GM23338 (cell line): Measurements from ENCODE around the gene ZDHHC20. TPM values are rescaled to one million over a fixed set of nuclear protein-coding genes. Genes with fewer than 3 reads are reported as not detected.

Source experiments
- ATAC-seq: fragments of 200-7000 bp; cut with Tn5 transposase; 3 replicates; pipeline ENCODE4 v1.9.1; 2020
- DNase-seq: peaks from one replicate; pipeline ENCODE4 v3.0.0-alpha.2; 2015; ENCODE audit warnings: low spot score
- H2AFZ ChIP-seq: fragments of 200-600 bp; sonication (generic); 2 replicates; pipeline ENCODE4 v1.8.0; 2016; ENCODE audit warnings: antibody characterized with exemption, mild to moderate bottlenecking, moderate library complexity
- H3F3A ChIP-seq: fragments of 200-600 bp; sonication (generic); replicated peaks from 2 replicates; pipeline ENCODE4 v1.8.0; 2017; ENCODE audit warnings: antibody characterized with exemption, mixed run types, low read depth
- H3K27ac ChIP-seq: fragments of 200-600 bp; sonication (generic); 2 replicates; pipeline ENCODE4 v1.6.1; 2016; ENCODE audit warnings: low read depth
- H3K27me3 ChIP-seq: fragments of 200-600 bp; sonication (generic); 2 replicates; pipeline ENCODE4 v1.8.0; 2016; ENCODE audit warnings: mild to moderate bottlenecking, mixed run types, moderate library complexity; ENCODE audit not compliant: insufficient read depth
- H3K36me3 ChIP-seq: fragments of 200-600 bp; sonication (generic); 2 replicates; pipeline ENCODE4 v1.8.0; 2016; ENCODE audit warnings: mild to moderate bottlenecking; ENCODE audit not compliant: insufficient read depth
- H3K4me1 ChIP-seq: fragments of 200-600 bp; sonication (generic); 2 replicates; pipeline ENCODE4 v1.8.0; 2016; ENCODE audit warnings: mild to moderate bottlenecking, moderate library complexity; ENCODE audit not compliant: insufficient read depth
- H3K4me2 ChIP-seq: fragments of 200-600 bp; sonication (generic); 2 replicates; pipeline ENCODE4 v1.7.1; 2017; ENCODE audit warnings: mixed run types
- H3K4me3 ChIP-seq: fragments of 200-600 bp; sonication (generic); 2 replicates; pipeline ENCODE4 v1.6.1; 2016; ENCODE audit warnings: mixed run types
- H3K79me2 ChIP-seq: fragments of 200-600 bp; sonication (generic); replicated peaks from 2 replicates; pipeline ENCODE4 v1.8.0; 2017; ENCODE audit warnings: mild to moderate bottlenecking; ENCODE audit not compliant: insufficient read depth
- H3K9me2 ChIP-seq: fragments of 200-600 bp; sonication (generic); 2 replicates; pipeline ENCODE4 v1.8.0; 2017; ENCODE audit not compliant: insufficient read depth
- H4K20me1 ChIP-seq: fragments of 200-600 bp; sonication (generic); replicated peaks from 2 replicates; pipeline ENCODE4 v1.8.0; 2017; ENCODE audit warnings: mild to moderate bottlenecking; ENCODE audit not compliant: insufficient read depth
- H3K27ac Mint-ChIP-seq: 2 replicates; pipeline ENCODE4 v1.8.0; 2020; ENCODE audit warnings: inconsistent platforms, mild to moderate bottlenecking, moderate library complexity, mixed read lengths
- H3K27me3 Mint-ChIP-seq: 3 replicates; pipeline ENCODE4 v1.8.0; 2022; ENCODE audit warnings: low read depth, mild to moderate bottlenecking, moderate library complexity, mixed read lengths, inconsistent platforms; ENCODE audit not compliant: insufficient read depth, poor library complexity
- H3K36me3 Mint-ChIP-seq: 3 replicates; pipeline ENCODE4 v1.8.0; 2021; ENCODE audit warnings: low read depth, mild to moderate bottlenecking, inconsistent platforms, moderate library complexity, mixed read lengths
- H3K4me1 Mint-ChIP-seq: 3 replicates; pipeline ENCODE4 v1.8.0; 2020; ENCODE audit warnings: mild to moderate bottlenecking, inconsistent platforms, mixed read lengths
- H3K4me3 Mint-ChIP-seq: 3 replicates; pipeline ENCODE4 v1.8.0; 2021; ENCODE audit warnings: moderate library complexity, mild to moderate bottlenecking, inconsistent platforms, mixed read lengths
- H3K9me3 Mint-ChIP-seq: 3 replicates; pipeline ENCODE4 v1.8.0; 2020; ENCODE audit warnings: moderate library complexity, mild to moderate bottlenecking, inconsistent platforms, mixed read lengths
- CREB1 ChIP-seq: fragments of 250-450 bp; sonication (Bioruptor Pico); IDR thresholded peaks from 2 replicates; pipeline ENCODE4 v1.5.0; 2020; ENCODE audit warnings: low read depth, mild to moderate bottlenecking, moderate library complexity
- CTCF ChIP-seq, 2 experiments: fragments of 200-600 bp in 1 of 2; sonication (generic) in 1 of 2; conservative IDR thresholded peaks; 2 replicates each; pipeline versions ENCODE4 v1.5.1 to v1.6.1; 2016 to 2017; ENCODE audit warnings: antibody characterized with exemption in 2 of 2, low read depth in 2 of 2, mild to moderate bottlenecking in 2 of 2, moderate library complexity in 1 of 2
- ETS1 ChIP-seq: IDR thresholded peaks from 2 replicates; pipeline ENCODE4 v1.6.1; 2016; ENCODE audit warnings: antibody characterized with exemption
- EZH2 ChIP-seq: fragments of 200-600 bp; sonication (generic); IDR thresholded peaks from one replicate; pipeline ENCODE4 v1.8.0; 2017; ENCODE audit warnings: antibody characterized with exemption, mild to moderate bottlenecking, low read depth; ENCODE audit not compliant: unreplicated experiment
- EZH2phosphoT487 ChIP-seq: fragments of 200-600 bp; sonication (generic); IDR thresholded peaks from one replicate; pipeline ENCODE4 v1.8.1; 2018; ENCODE audit warnings: antibody characterized with exemption; ENCODE audit not compliant: unreplicated experiment
- JUNB ChIP-seq: IDR thresholded peaks from one replicate; pipeline ENCODE4 v1.6.1; 2016; ENCODE audit warnings: antibody characterized with exemption; ENCODE audit not compliant: unreplicated experiment
- NANOG ChIP-seq: IDR thresholded peaks from 2 replicates; pipeline ENCODE4 v1.6.1; 2016; ENCODE audit warnings: antibody characterized with exemption, borderline replicate concordance
- POLR2AphosphoS5 ChIP-seq: IDR thresholded peaks from 2 replicates; pipeline ENCODE4 v1.6.1; 2016; ENCODE audit warnings: antibody characterized with exemption, low read depth
- REST ChIP-seq: IDR thresholded peaks from one replicate; pipeline ENCODE4 v1.6.1; 2018; ENCODE audit warnings: antibody characterized with exemption; ENCODE audit not compliant: unreplicated experiment
- STAT1 ChIP-seq: IDR thresholded peaks from one replicate; pipeline ENCODE4 v1.6.1; 2016; ENCODE audit warnings: antibody characterized with exemption; ENCODE audit not compliant: unreplicated experiment
- ZNF114 ChIP-seq: fragments of 250-450 bp; sonication (Bioruptor Pico); IDR thresholded peaks from 2 replicates; pipeline ENCODE4 v1.5.0; 2020; ENCODE audit warnings: mild to moderate bottlenecking, moderate library complexity
- ZNF331 ChIP-seq: fragments of 250-450 bp; sonication (Bioruptor Pico); IDR thresholded peaks from 2 replicates; pipeline ENCODE4 v1.5.0; 2020; ENCODE audit warnings: low read depth, mild to moderate bottlenecking, moderate library complexity
- ZNF462 ChIP-seq: fragments of 250-450 bp; sonication (Bioruptor Pico); IDR thresholded peaks from 2 replicates; pipeline ENCODE4 v1.5.0; 2020; ENCODE audit warnings: mild to moderate bottlenecking, moderate library complexity
- polyA plus RNA-seq: library from polyadenylated mRNA; unstranded; fragments of >200 nt; fragmentation: Nextera tagmentation; extraction: Ambion mirVana; gene quantifications from 2 replicates; pipeline ENCODE4 v1.2.1, GENCODE V29; 2016
- total RNA-seq: library from RNA; depleted of rRNA; stranded (reverse); fragments of >200 nt; shearing (Covaris generic); gene quantifications from 2 replicates; pipeline ENCODE4 v1.2.3, GENCODE V29; 2014

The ZDHHC20 gene
- total and polyA plus RNA-seq, 2 experiments from 2014 or later: 37.7 to 119 TPM

- H3K4me3 ChIP-seq: no peak overlapping the region
- H3K36me3 ChIP-seq: no peaks in the 10 kb centered on the region
- H4K20me1 ChIP-seq: peaks cover under 1% of the 10 kb centered on the region; the same call in 1 of the 2 replicates
- Mint-ChIP-seq H3K27ac (no peak overlapping the region), H3K36me3 (no peaks in the 10 kb centered on the region; the same call in 2 of the 3 replicates), H3K27me3 (no peaks in the 10 kb centered on the region), H3K9me3 (no peaks in the 10 kb centered on the region), H3K4me3 (no peak overlapping the region), H3K4me1 (no peaks in the 10 kb centered on the region)
- TF ChIP-seq REST: no peak
- TF ChIP-seq EZH2phosphoT487: no peak
- TF ChIP-seq ETS1: no peak
- no peak for TF ChIP-seq STAT1
- TF ChIP-seq JUNB: no peak
- TF ChIP-seq ZNF331 (CRISPR knock-in tag): no peak
- TF ChIP-seq POLR2AphosphoS5: no peak
- TF ChIP-seq EZH2: no peak
- TF ChIP-seq CTCF (conservative IDR thresholded peaks at IDR 0.05; ENCODE audit: low read depth in 2 of 2): no peak
- TF ChIP-seq NANOG: no peak
- TF ChIP-seq ZNF462 (CRISPR knock-in tag): no peak
- no peak for TF ChIP-seq ZNF114 (CRISPR knock-in tag)
- no peak for TF ChIP-seq CREB1
- H2AFZ ChIP-seq: no peak overlapping the region
- H3K79me2 ChIP-seq: peaks cover 39% of the 10 kb centered on the region
- no peaks in the 10 kb centered on the region for H3F3A ChIP-seq
- no peak overlapping the region for H3K4me2 ChIP-seq
- DNase-seq (no peak), ATAC-seq (no peak)
- no peak overlapping the region for H3K27ac ChIP-seq
- no peaks in the 10 kb centered on the region for H3K4me1 ChIP-seq
- H3K9me2 ChIP-seq: no peaks in the 10 kb centered on the region
- H3K27me3 ChIP-seq: no peaks in the 10 kb centered on the region
Measured at GRCh38 chr13:21420706-21421105, 38.4 kb downstream of the ZDHHC20 start.
